Panc1 (cell line): ENCODE data around the gene SLC44A1. TPM values are rescaled to one million over a fixed set of nuclear protein-coding genes. Genes with fewer than 3 reads are reported as not detected.

Experiments used
- ATAC-seq: fragments of 200-7000 bp; cut with Tn5 transposase; 2 replicates; pipeline ENCODE4 v1.9.1; 2020; ENCODE audit warnings: mild to moderate bottlenecking, moderate library complexity
- BruUV-seq: library from RNA; stranded (reverse); fragments of 400-500 nt; replicated peaks from 2 replicates; lab custom pipeline; 2021; lab: Mats Ljungman, UMichigan
- CTCF ChIA-PET: fragments of 300-600 bp; sonication (Branson Sonifier 250); formaldehyde crosslinking; loops from one replicate; lab custom pipeline; 2022; ENCODE audit warnings: antibody characterized with exemption; lab: Charles Lee
- POLR2A ChIA-PET: fragments of 300-600 bp; sonication (Branson Sonifier 250); formaldehyde crosslinking; loops from one replicate; lab custom pipeline; 2022; ENCODE audit warnings: antibody characterized with exemption; lab: Charles Lee
- DNase-seq: peaks from one replicate; pipeline ENCODE4 v3.0.0-alpha.2; 2010; ENCODE audit warnings: low read depth, low spot score
- H3K27ac ChIP-seq: 2 replicates; pipeline ENCODE4 v1.5.1; 2011; ENCODE audit warnings: mild to moderate bottlenecking, low read length, inconsistent platforms
- H3K27me3 ChIP-seq: fragments of 200-500 bp; sonication (Bioruptor generic); 2 replicates; pipeline ENCODE4 v1.6.0; 2014; ENCODE audit warnings: low read length, inconsistent platforms; ENCODE audit not compliant: control insufficient read depth, insufficient read depth
- H3K36me3 ChIP-seq: fragments of 200-500 bp; sonication (Bioruptor generic); 2 replicates; pipeline ENCODE4 v1.5.1; 2014; ENCODE audit warnings: inconsistent platforms, mild to moderate bottlenecking, low read length, moderate library complexity; ENCODE audit not compliant: control insufficient read depth, insufficient read depth
- H3K4me1 ChIP-seq: 2 replicates; pipeline ENCODE4 v1.5.1; 2011; ENCODE audit warnings: inconsistent platforms, mild to moderate bottlenecking, low read length, moderate library complexity; ENCODE audit not compliant: control insufficient read depth, insufficient read depth
- H3K4me3 ChIP-seq, 2 experiments: 2 replicates each; pipeline ENCODE4 v1.5.1; 2011 to 2012; ENCODE audit warnings: low read depth in 2 of 2, low read length in 2 of 2, mild to moderate bottlenecking in 2 of 2, inconsistent platforms in 1 of 2, moderate library complexity in 1 of 2
- H3K9me3 ChIP-seq: fragments of 200-500 bp; sonication (Bioruptor generic); 2 replicates; pipeline ENCODE4 v1.5.1; 2014; ENCODE audit warnings: low read depth, mild to moderate bottlenecking, inconsistent platforms, low read length, moderate library complexity; ENCODE audit not compliant: control insufficient read depth, insufficient read depth
- CTCF ChIP-seq: fragments of 450-650 bp; IDR thresholded peaks from 2 replicates; pipeline ENCODE4 v1.5.1; 2017; ENCODE audit warnings: mild to moderate bottlenecking
- POLR2AphosphoS5 ChIP-seq: IDR thresholded peaks from 2 replicates; pipeline ENCODE4 v1.6.1; 2012; ENCODE audit warnings: mild to moderate bottlenecking, low read depth, low read length, moderate library complexity
- SIN3A ChIP-seq: IDR thresholded peaks from 2 replicates; pipeline ENCODE4 v1.6.1; 2012; ENCODE audit warnings: low read depth, mild to moderate bottlenecking, low read length, moderate library complexity, borderline replicate concordance; ENCODE audit not compliant: insufficient read depth
- TCF7L2 ChIP-seq: IDR thresholded peaks from 2 replicates; pipeline ENCODE4 v1.6.1; 2011; ENCODE audit warnings: mild to moderate bottlenecking, low read depth, low read length, inconsistent platforms
- in situ Hi-C: cut with HindIII; loops from 2 replicates; pipeline ENCODE4 v1.10.0; 2016; ENCODE audit warnings: low sequenced_read_pairs, low pct_unique_long_range_greater_than_20kb
- intact Hi-C: fragments of 100-400 bp; cut with micrococcal nuclease; formaldehyde crosslinking; loops from one replicate; pipeline ENCODE4 v1.10.0; 2022; ENCODE audit not compliant: unreplicated experiment
- total RNA-seq: library from RNA; stranded (reverse); gene quantifications from one replicate; pipeline ENCODE4 v1.2.1, GENCODE V29; 2021; ENCODE audit not compliant: unreplicated experiment
- TF ChIP-seq, protein P1 (sequence below), 2 experiments: IDR thresholded peaks; 2 replicates each; pipeline ENCODE4 v1.6.1; 2011 to 2012; ENCODE audit warnings: low read depth in 2 of 2, control low read depth in 1 of 2, low read length in 1 of 2, mild to moderate bottlenecking in 1 of 2, moderate library complexity in 1 of 2; ENCODE audit not compliant: insufficient read depth in 1 of 2

SLC44A1 gene
- total RNA-seq, 1 experiment from 2014 or later = 8.7 TPM

DNA sequence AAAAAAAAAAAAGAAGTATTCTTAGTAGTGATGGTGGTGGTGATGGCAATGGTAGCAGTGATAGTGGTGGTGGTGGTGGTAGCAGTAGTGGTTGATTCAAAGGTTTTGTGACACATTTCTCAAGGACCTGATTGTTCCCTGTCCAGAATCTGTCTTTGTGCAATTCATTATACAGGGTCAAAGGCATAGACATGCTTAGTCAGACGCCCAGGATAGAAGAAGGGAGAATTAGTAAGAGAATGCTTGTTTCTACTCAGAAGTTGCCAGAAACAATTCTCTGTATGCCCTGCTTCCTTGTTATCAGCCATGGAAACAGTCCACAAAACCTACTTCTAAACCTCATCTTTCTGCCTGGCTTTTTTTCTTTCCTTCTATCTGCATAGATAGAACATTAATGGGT, 89.4 kb downstream of the SLC44A1 start:
- TF ChIP-seq POLR2AphosphoS5 = no peak
- TF ChIP-seq SIN3A = no peak
- TF ChIP-seq, protein P1, sequence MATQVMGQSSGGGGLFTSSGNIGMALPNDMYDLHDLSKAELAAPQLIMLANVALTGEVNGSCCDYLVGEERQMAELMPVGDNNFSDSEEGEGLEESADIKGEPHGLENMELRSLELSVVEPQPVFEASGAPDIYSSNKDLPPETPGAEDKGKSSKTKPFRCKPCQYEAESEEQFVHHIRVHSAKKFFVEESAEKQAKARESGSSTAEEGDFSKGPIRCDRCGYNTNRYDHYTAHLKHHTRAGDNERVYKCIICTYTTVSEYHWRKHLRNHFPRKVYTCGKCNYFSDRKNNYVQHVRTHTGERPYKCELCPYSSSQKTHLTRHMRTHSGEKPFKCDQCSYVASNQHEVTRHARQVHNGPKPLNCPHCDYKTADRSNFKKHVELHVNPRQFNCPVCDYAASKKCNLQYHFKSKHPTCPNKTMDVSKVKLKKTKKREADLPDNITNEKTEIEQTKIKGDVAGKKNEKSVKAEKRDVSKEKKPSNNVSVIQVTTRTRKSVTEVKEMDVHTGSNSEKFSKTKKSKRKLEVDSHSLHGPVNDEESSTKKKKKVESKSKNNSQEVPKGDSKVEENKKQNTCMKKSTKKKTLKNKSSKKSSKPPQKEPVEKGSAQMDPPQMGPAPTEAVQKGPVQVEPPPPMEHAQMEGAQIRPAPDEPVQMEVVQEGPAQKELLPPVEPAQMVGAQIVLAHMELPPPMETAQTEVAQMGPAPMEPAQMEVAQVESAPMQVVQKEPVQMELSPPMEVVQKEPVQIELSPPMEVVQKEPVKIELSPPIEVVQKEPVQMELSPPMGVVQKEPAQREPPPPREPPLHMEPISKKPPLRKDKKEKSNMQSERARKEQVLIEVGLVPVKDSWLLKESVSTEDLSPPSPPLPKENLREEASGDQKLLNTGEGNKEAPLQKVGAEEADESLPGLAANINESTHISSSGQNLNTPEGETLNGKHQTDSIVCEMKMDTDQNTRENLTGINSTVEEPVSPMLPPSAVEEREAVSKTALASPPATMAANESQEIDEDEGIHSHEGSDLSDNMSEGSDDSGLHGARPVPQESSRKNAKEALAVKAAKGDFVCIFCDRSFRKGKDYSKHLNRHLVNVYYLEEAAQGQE (IDR thresholded peaks at IDR 0.05; ENCODE audit: insufficient read depth in 1 of 2, low read depth in 2 of 2, low read length in 1 of 2) = no peak
- TF ChIP-seq TCF7L2 = no peak
- TF ChIP-seq CTCF = no peak
- Histone ChIP-seq H3K27me3 (no peaks in the 10 kb centered on the region), H3K9me3 (no peaks in the 10 kb centered on the region), H3K4me1 (no peaks in the 10 kb centered on the region), H3K27ac (no peak overlapping the region), H3K4me3 (no peak overlapping the region), H3K36me3 (no peaks in the 10 kb centered on the region)
- in situ Hi-C loops (no loop called here), intact Hi-C loops (no loop called here)
- ChIA-PET POLR2A (no interaction called here), CTCF (no interaction called here)
- DNase-seq (no peak), ATAC-seq (no peak)
- no TSS peak for BruUV-seq

DNA sequence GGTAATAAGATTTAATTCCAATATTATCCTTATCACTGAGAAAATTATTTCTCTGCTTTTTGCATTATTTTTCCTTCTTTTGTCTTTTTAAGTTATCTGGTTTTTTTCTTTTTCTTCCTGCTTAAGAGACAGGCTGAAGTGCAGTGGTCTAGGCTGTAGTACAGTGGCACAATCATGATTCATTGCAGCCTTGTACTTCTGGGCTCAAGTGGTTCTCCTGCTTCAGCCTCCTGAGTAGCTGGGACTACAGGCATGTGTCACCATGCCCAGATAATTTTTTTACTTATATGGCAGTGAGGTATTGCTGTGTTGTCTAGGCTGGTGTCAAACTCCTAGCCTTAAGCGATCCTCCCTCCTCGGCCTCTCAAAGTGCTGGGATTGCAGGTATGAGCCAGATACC, 93.9 kb downstream of the SLC44A1 start:
- Histone ChIP-seq H3K4me1 (no peaks in the 10 kb centered on the region), H3K36me3 (no peaks in the 10 kb centered on the region), H3K4me3 (no peak overlapping the region), H3K27ac (no peak overlapping the region), H3K27me3 (no peaks in the 10 kb centered on the region), H3K9me3 (no peaks in the 10 kb centered on the region)
- BruUV-seq = no TSS peak
- in situ Hi-C loops (no loop called here), intact Hi-C loops (no loop called here)
- POLR2A ChIA-PET = no interaction called here
- CTCF ChIA-PET = no interaction called here
- TF ChIP-seq, protein P1 (IDR thresholded peaks at IDR 0.05; ENCODE audit: insufficient read depth in 1 of 2, low read depth in 2 of 2, low read length in 1 of 2) = no peak
- TF ChIP-seq TCF7L2 (no peak), POLR2AphosphoS5 (no peak), CTCF (no peak), SIN3A (no peak)
- DNase-seq = no peak
- ATAC-seq = no peak
